ENCODE measurements around the gene PCBP4.

Gene PCBP4

GRCh38 chr3:51948016-51948580, 19.2 kb downstream of the PCBP4 start:
- H3K9me2 ChIP-seq (replicated peaks; ENCODE audit: low read depth, low read length): no peaks in the 10 kb centered on the region
- H3F3A ChIP-seq (ENCODE audit: low read depth): no peaks in the 10 kb centered on the region
- H3K4me1 ChIP-seq (ENCODE audit: insufficient read depth, low read length, poor library complexity, severe bottlenecking): peaks cover 4% of the 10 kb centered on the region
- H4K20me1 ChIP-seq (ENCODE audit: insufficient read depth, low read length, poor library complexity, severe bottlenecking): no peaks in the 10 kb centered on the region
- no peak overlapping the region for H3K4me3 ChIP-seq (ENCODE audit: low read length, poor library complexity, severe bottlenecking)
- H3K36me3 ChIP-seq (ENCODE audit: insufficient read depth, low read length): no peaks in the 10 kb centered on the region
- H2AFZ ChIP-seq (ENCODE audit: low read length): no peak overlapping the region
- no peaks in the 10 kb centered on the region for H3K79me2 ChIP-seq (ENCODE audit: insufficient read depth, low read length)
- H3K27me3 ChIP-seq (ENCODE audit: insufficient read depth, low read length, poor library complexity, severe bottlenecking): no peaks in the 10 kb centered on the region
- no peak for TF ChIP-seq EZH2phosphoT487 (IDR thresholded peaks at IDR 0.05; ENCODE audit: borderline replicate concordance)
- no peak for TF ChIP-seq CTCF (conservative IDR thresholded peaks at IDR 0.05; ENCODE audit: low read length)
- H3K9me3 ChIP-seq (ENCODE audit: insufficient read depth, low read depth, low read length): no peaks in the 10 kb centered on the region
- H3K4me2 ChIP-seq (ENCODE audit: low read depth, low read length, poor library complexity, severe bottlenecking): no peak overlapping the region
- H3K9ac ChIP-seq (ENCODE audit: low read depth, low read length, poor library complexity, severe bottlenecking): no peak overlapping the region

GRCh38 chr3:51947215-51947900, 19.9 kb downstream of the PCBP4 start:
- no peaks in the 10 kb centered on the region for H3K9me2 ChIP-seq (replicated peaks; ENCODE audit: low read depth, low read length)
- H3K27me3 ChIP-seq (ENCODE audit: insufficient read depth, low read length, poor library complexity, severe bottlenecking): no peaks in the 10 kb centered on the region
- no peak overlapping the region for H2AFZ ChIP-seq (ENCODE audit: low read length)
- no peak overlapping the region for H3K4me2 ChIP-seq (ENCODE audit: low read depth, low read length, poor library complexity, severe bottlenecking)
- H3K36me3 ChIP-seq (ENCODE audit: insufficient read depth, low read length): no peaks in the 10 kb centered on the region
- H3K9ac ChIP-seq (ENCODE audit: low read depth, low read length, poor library complexity, severe bottlenecking): no peak overlapping the region
- H3K4me1 ChIP-seq (ENCODE audit: insufficient read depth, low read length, poor library complexity, severe bottlenecking): peaks cover 11% of the 10 kb centered on the region
- H3K4me3 ChIP-seq (ENCODE audit: low read length, poor library complexity, severe bottlenecking): no peak overlapping the region
- H3F3A ChIP-seq (ENCODE audit: low read depth): no peaks in the 10 kb centered on the region
- H4K20me1 ChIP-seq (ENCODE audit: insufficient read depth, low read length, poor library complexity, severe bottlenecking): no peaks in the 10 kb centered on the region
- no peaks in the 10 kb centered on the region for H3K9me3 ChIP-seq (ENCODE audit: insufficient read depth, low read depth, low read length)
- TF ChIP-seq CTCF (conservative IDR thresholded peaks at IDR 0.05; ENCODE audit: low read length): no peak
- no peak for TF ChIP-seq EZH2phosphoT487 (IDR thresholded peaks at IDR 0.05; ENCODE audit: borderline replicate concordance)
- H3K79me2 ChIP-seq (ENCODE audit: insufficient read depth, low read length): no peaks in the 10 kb centered on the region

GRCh38 chr3:51946796-51947195, 20.5 kb downstream of the PCBP4 start:
- Histone ChIP-seq H3K9me3 (ENCODE audit: insufficient read depth, low read depth, low read length) (no peaks in the 10 kb centered on the region), H4K20me1 (ENCODE audit: insufficient read depth, low read length, poor library complexity, severe bottlenecking) (no peaks in the 10 kb centered on the region), H3K9me2 (replicated peaks; ENCODE audit: low read depth, low read length) (no peaks in the 10 kb centered on the region), H2AFZ (ENCODE audit: low read length) (no peak overlapping the region), H3K4me3 (ENCODE audit: low read length, poor library complexity, severe bottlenecking) (no peak overlapping the region), H3K36me3 (ENCODE audit: insufficient read depth, low read length) (no peaks in the 10 kb centered on the region), H3K79me2 (ENCODE audit: insufficient read depth, low read length) (no peaks in the 10 kb centered on the region), H3K4me1 (ENCODE audit: insufficient read depth, low read length, poor library complexity, severe bottlenecking) (peaks cover 12% of the 10 kb centered on the region), H3K4me2 (ENCODE audit: low read depth, low read length, poor library complexity, severe bottlenecking) (no peak overlapping the region), H3K27me3 (ENCODE audit: insufficient read depth, low read length, poor library complexity, severe bottlenecking) (no peaks in the 10 kb centered on the region), H3K9ac (ENCODE audit: low read depth, low read length, poor library complexity, severe bottlenecking) (no peak overlapping the region), H3F3A (ENCODE audit: low read depth) (no peaks in the 10 kb centered on the region)
- TF ChIP-seq CTCF (conservative IDR thresholded peaks at IDR 0.05; ENCODE audit: low read length) (no peak), EZH2phosphoT487 (IDR thresholded peaks at IDR 0.05; ENCODE audit: borderline replicate concordance) (no peak)

Measured in Loucy (cell line).